Activated T-cell treated with anti-CD3 and anti-CD28 coated beads, Interleukin-2, amount 50 U/mL, for 1 hour (primary cell): ENCODE results near the gene HEPN1.

Source experiments
- DNase-seq: peaks from one replicate; pipeline ENCODE4 v3.0.0-alpha.2; 2020

HEPN1 gene

GRCh38 chr11:124918950-124919349, at the start of gene HEPN1:
Gene HEPN1, plus strand, starts transcription at chr11:124919250.
- DNase-seq: no peak

- no peak for DNase-seq
These were observed 49.7 kb upstream of the HEPN1 start for GRCh38 chr11:124869331-124869730.

DNA sequence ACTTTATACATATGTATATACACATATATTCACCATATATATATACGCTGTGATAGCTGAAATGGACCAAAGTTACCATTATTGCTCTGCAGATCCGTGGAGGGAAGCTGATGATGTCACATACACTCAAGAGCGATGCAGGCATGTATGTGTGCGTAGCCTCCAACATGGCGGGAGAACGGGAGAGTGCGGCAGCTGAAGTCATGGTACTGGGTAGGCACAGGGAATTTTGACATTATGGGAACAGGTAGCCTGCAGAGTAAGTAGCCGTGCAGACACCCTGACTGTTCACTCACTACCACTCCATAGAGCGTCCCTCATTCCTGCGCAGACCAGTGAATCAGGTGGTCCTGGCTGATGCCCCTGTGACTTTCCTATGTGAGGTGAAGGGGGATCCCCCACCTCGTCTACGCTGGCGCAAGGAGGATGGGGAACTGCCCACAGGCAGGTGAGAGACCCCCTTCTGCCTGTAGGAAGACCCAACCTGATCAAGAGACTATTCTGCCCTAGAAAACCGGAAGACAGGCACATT, 49.1 kb upstream of the HEPN1 start:
- no peak for DNase-seq

GRCh38 chr11:124870430-124870829, 48.6 kb upstream of the HEPN1 start:
- no peak for DNase-seq

- no peak for DNase-seq
These were observed 46.8 kb upstream of the HEPN1 start for GRCh38 chr11:124872280-124872679.

DNA sequence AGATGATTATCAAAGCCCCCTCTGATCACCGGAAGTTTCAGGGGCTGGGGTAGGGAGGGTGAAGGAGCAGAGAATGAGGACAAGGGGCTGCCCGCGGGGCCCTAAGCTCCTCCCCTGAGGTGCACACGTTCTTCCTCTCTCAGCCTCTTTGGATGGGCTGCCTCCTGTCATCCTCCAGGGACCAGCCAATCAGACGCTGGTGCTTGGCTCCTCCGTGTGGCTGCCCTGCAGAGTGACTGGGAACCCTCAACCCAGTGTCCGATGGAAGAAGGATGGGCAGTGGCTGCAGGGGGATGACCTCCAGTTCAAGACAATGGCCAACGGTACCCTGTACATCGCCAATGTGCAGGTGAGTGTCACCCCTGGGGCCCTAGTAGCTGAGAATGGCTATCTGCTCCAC, 46.3 kb upstream of the HEPN1 start:
- no peak for DNase-seq

GRCh38 chr11:124873951-124874350, 45.1 kb upstream of the HEPN1 start:
- no peak for DNase-seq

- DNase-seq: no peak
These were observed 44.3 kb upstream of the HEPN1 start for GRCh38 chr11:124874571-124875255.

GRCh38 chr11:124875401-124875800, 43.6 kb upstream of the HEPN1 start:
- DNase-seq: no peak

GRCh38 chr11:124875943-124876817, 42.9 kb upstream of the HEPN1 start:
- peak; percentile 84 for DNase-seq

DNA sequence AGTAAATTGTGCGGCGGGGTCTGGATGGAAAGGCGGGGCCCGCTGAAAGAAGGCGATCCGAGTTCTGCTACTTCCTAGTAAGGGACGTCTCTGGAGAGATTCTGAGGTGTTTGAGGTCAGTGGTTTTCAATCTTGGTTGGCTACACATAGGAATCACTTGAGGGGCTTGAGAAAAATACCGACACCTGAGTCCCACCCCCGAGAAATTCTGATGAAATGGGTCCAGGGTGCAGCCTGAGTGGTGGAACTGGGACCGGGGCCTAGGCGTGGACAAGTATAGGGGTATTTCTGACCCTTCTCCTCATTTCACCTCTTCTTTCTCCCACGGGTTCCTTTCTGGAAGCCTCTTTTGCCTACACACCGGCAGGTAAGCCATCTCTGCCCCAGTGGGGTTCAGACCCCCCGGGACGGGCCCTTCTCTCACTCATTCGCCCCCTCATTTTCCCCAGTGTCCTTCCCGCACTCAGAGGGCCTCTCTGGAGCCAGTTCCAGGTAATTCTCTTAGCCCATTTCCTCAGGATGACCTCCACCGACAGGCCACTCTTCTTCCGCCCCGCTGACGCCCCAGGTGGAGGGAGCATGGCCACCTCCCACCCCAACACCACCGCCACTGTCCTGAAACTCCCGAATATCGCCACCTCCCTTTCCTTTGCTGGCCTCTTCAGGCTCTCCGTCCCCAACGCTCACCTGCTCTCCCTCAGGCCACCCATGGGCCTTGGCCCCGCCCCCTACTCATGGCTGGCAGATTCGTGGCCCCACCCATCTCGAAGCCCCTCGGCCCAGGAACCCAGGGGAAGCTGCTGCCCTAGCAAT, 42.0 kb upstream of the HEPN1 start:
- DNase-seq: no peak

DNA sequence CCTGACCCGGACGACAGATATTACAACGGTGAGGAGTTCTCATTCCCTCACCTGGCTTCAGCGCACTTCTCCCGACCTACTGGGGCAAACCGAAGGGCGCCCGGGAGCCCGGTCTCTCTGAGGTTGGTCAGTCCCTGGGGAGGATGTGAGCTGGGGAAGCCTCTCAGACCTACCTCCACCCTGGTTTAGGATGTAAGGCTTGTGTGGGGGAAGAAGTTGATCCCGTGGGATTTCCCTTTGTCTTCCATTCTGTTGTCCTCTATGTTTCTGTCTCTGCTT, 41.5 kb upstream of the HEPN1 start:
- no peak for DNase-seq

DNA sequence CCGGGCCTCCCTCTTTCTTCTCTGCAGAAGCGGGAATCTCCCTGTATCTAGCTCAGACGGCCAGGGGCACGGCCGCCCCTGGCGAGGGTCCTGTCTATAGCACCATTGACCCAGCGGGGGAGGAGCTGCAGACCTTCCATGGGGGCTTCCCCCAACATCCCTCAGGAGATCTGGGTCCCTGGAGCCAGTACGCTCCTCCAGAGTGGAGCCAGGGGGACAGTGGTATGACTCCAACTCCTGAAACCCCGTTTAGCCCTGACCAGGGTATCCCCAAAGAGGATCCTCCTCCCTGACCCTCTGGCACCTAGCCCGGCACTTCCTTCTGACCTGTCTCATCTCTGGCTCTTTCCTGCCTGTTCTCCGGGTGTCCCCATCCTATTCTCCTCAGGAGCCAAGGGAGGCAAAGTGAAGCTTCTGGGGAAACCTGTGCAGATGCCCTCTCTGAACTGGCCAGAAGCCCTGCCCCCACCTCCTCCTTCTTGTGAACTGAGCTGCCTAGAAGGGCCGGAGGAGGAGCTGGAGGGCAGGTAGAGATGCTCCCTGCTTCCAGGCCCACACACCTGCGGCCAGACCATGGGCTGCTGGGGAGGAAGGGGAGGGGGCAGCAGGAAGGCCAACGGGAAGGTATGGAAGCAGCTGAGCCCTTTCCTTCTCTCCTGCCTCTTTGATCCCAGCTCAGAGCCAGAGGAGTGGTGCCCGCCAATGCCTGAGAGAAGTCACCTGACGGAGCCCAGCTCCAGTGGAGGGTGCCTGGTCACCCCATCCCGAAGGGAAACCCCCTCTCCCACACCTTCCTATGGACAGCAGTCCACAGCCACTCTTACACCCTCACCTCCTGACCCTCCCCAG, 40.9 kb upstream of the HEPN1 start:
- no peak for DNase-seq

DNA sequence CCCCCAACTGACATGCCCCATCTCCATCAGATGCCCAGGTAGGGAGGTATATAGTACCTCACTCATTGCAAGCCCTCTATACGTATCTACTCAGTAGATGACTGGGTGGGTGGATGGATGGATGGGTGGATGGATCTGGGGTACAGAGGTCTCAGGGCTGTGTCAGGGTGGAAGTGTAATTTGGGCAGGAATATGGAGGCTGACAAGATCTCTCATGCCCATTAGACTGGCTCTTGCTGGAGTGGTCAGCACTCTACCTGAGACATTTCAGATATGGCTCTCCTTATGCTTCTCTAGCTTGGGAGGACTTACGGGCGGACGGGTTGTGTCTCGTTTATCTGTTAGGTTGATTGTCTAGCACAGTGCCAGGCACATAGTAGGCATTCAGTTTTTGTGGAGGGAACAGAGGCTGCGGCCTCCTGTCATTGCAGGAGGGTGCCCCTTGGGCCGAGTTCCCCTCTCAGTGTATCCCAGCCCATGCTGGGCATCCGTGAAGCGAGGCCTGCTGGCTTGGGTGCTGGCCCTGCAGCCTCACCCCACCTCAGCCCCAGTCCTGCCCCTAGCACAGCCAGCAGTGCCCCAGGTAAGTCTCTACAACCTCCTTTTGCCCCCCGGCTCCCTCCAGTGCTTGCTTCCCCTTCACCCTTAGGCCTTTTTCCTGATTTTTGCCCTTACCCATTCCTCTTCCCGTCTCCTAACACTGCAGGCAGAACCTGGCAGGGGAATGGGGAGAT, 40.1 kb upstream of the HEPN1 start:
- no peak for DNase-seq

DNA sequence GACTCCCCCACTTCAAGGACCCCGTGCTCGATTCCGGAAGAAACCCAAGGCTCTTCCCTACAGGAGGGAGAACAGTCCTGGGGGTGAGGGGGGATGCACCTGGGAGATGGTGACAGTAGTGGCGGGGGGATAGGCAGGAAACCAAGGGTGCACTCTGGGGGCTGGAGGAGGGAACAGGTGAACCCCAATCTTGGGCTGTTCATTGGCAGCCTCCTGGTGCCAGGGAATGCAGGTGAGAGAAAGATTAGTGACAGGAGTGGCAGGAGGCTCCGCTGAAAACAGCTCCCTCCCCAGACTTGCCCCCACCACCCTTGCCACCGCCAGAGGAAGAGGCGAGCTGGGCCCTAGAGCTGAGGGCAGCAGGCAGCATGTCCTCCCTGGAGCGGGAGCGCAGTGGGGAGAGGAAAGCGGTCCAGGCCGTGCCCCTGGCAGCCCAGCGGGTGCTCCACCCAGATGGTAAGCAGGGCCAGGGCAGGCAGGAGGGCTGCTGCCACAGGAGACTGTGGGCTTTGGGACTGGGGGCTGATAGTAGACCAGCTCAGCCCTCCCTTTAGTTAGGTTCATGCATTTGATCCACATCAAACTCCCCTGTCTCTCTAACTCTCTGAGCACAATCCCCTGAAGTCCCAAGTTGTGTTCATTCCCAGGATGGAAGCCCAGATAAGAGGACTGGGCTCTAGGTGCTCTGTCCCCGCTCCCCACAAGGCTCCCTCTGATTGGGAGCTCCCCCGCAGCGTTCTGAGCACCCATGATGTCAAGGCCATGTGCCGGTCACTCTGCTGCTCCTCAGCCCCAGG, 39.4 kb upstream of the HEPN1 start:
- DNase-seq: no peak

GRCh38 chr11:124880290-124880611, 38.8 kb upstream of the HEPN1 start:
- no peak for DNase-seq

DNA sequence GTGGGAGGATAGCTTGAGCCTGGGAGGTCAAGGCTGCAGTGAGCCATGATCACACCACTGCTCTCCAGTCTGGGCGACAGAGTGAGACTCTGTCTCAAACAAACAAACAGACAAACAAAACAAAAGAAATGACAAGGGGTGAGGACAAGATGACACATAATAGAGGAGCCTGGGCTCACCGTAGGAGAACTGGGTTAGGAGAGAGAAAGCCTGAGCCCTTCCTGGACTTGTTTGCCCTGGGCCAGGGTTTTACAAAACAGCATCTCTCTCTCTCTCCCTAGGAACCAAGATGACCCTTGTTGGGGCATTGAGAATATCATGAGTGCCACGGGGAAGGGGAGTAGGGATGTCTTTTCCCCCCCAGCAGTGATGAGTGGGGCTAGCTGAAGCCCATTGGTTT, 38.1 kb upstream of the HEPN1 start:
- DNase-seq: no peak

- DNase-seq: no peak
These were observed 36.5 kb upstream of the HEPN1 start for GRCh38 chr11:124882339-124883071.

DNA sequence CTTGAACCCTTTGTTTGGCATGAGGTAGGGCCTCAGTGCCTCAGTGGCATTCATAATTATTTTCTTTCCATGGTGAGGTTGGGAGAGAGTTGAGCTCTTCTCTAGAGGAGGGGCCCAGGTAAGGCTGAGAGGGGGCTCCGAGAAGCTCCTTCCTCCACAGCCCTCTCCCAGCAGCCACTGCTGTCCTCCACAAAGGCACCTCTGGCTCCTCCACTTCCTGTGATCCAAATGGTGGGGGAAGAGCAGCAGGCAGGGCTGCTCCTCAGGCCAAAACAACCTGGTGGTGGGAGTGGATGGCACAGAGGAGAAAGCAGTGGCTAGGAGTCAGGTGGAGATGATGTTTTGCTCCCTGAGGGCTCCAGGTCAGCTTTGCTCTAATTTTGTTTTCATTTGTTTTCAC, 34.7 kb upstream of the HEPN1 start:
- DNase-seq: no peak

DNA sequence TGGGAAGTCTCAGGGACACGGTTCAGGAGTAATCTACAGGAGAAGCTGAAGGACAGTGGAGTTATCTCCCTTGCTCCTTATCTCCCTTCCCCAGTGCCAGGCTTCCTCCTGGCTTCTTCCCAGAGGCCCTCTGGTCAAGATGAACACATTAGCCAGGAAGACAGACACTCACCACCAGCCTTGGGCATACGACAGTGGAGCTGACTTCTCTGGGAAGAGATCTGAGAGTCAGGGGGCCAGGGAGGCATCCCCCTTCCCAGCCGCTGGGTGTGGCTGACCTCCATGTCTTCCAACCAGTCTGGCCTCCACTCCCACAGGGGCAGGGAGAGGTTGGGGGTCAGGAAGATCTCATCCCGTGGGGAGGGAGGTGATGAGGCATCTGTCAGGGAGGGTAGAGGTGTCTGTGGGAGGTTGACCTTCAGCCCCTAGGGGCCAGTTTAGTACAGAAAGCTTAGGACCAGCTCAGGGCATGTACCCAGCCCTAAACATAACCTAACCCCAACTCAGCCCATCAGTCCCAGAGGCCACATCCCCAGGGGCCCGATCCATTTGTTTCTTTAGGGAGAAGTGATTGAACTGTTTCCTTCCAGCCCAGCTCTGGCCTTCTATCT, 34.1 kb upstream of the HEPN1 start:
- no peak for DNase-seq
